Testis (tissue), 3 donors: Measurements from ENCODE around the gene MEIS2. TPM values are rescaled to one million over a fixed set of nuclear protein-coding genes. Genes with fewer than 3 reads are reported as not detected.

ENCODE experiments used
- DNase-seq: peaks from one replicate; pipeline ENCODE4 v3.0.0-alpha.2; 2019
- H3K27ac ChIP-seq, 2 donors: fragments of 200-600 bp; sonication (generic); one replicate each; pipeline ENCODE4 v1.5.1; 2019
- H3K27me3 ChIP-seq: fragments of 200-600 bp; sonication (generic); one replicate; pipeline ENCODE4 v1.5.1; 2019
- H3K36me3 ChIP-seq: fragments of 200-600 bp; sonication (generic); one replicate; pipeline ENCODE4 v1.5.1; 2017; ENCODE audit warnings: low read depth; ENCODE audit errors: missing control alignments
- H3K4me1 ChIP-seq: fragments of 200-600 bp; sonication (generic); one replicate; pipeline ENCODE4 v1.5.1; 2019
- H3K4me3 ChIP-seq, 2 donors: fragments of 200-600 bp; sonication (generic); one replicate each; pipeline ENCODE4 v1.5.1; 2017 to 2019
- H3K9me3 ChIP-seq: fragments of 200-600 bp; sonication (generic); one replicate; pipeline ENCODE4 v1.5.1; 2017
- POLR2A ChIP-seq: fragments of 450-650 bp; IDR thresholded peaks from one replicate; pipeline ENCODE4 v1.6.1; 2017; ENCODE audit warnings: antibody characterized with exemption, mild to moderate bottlenecking, moderate library complexity
- WGBS, 2 donors: methylation state at CpG; one replicate each; pipeline ENCODE4 v1.1.5; 2018; 5-methylcytosine and 5-hydroxymethylcytosine counted together
- intact Hi-C: fragments of 100-400 bp; cut with DNase I; formaldehyde crosslinking; loops from one replicate; pipeline ENCODE4 v1.15.1; 2023; ENCODE audit warnings: low total_unique reads
- polyA plus RNA-seq: library from polyadenylated mRNA; stranded (reverse); fragments of 350-450 nt; fragmentation: Illumina TruSeq; extraction: RNeasy Lipid Tissue Mini Kit (QIAGEN cat#74804); gene quantifications from one replicate; pipeline ENCODE4 v1.2.3, GENCODE V29; 2014; ENCODE audit warnings: low read depth, low replicate concordance; ENCODE audit not compliant: insufficient read depth
- total RNA-seq, 2 donors: library from RNA; depleted of rRNA; stranded (reverse); fragments of >200 nt; gene quantifications; one replicate each; pipeline ENCODE4 v1.2.3, GENCODE V29; 2016
- TF ChIP-seq, protein P1 (sequence below), 3 experiments: fragments of 450-650 bp in 2 of 3; fragments of 200-600 bp in 1 of 3; sonication (generic) in 1 of 3; IDR thresholded peaks; one replicate each; pipeline ENCODE4 v1.5.1; 2016 to 2019; ENCODE audit warnings: antibody characterized with exemption in 3 of 3, mild to moderate bottlenecking in 2 of 3, moderate library complexity in 1 of 3

The MEIS2 gene
- total and polyA plus RNA-seq, 3 donors from 2014 or later = 7.0 to 19.4 (median 15.7) TPM

GRCh38 chr15:36882487-36883131, 217.7 kb downstream of the MEIS2 start:
- Histone ChIP-seq H3K27me3 (no peaks in the 10 kb centered on the region), H3K36me3 (no peaks in the 10 kb centered on the region), H3K4me1 (no peaks in the 10 kb centered on the region), H3K27ac (no peak overlapping the region), H3K9me3 (no peaks in the 10 kb centered on the region), H3K4me3 (no peak overlapping the region)
- intact Hi-C loops = loop anchor here (5.0 kb wide), 1 partner anchor 225 kb away; no protein-coding TSS in a partner anchor
- TF ChIP-seq, protein P1, sequence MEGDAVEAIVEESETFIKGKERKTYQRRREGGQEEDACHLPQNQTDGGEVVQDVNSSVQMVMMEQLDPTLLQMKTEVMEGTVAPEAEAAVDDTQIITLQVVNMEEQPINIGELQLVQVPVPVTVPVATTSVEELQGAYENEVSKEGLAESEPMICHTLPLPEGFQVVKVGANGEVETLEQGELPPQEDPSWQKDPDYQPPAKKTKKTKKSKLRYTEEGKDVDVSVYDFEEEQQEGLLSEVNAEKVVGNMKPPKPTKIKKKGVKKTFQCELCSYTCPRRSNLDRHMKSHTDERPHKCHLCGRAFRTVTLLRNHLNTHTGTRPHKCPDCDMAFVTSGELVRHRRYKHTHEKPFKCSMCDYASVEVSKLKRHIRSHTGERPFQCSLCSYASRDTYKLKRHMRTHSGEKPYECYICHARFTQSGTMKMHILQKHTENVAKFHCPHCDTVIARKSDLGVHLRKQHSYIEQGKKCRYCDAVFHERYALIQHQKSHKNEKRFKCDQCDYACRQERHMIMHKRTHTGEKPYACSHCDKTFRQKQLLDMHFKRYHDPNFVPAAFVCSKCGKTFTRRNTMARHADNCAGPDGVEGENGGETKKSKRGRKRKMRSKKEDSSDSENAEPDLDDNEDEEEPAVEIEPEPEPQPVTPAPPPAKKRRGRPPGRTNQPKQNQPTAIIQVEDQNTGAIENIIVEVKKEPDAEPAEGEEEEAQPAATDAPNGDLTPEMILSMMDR (IDR thresholded peaks at IDR 0.05) = no peak
- no peak for TF ChIP-seq POLR2A
- no peak for DNase-seq
- 10 to 21% methylated on average over 27 of the region's 27 CpGs for WGBS, 2 donors

DNA sequence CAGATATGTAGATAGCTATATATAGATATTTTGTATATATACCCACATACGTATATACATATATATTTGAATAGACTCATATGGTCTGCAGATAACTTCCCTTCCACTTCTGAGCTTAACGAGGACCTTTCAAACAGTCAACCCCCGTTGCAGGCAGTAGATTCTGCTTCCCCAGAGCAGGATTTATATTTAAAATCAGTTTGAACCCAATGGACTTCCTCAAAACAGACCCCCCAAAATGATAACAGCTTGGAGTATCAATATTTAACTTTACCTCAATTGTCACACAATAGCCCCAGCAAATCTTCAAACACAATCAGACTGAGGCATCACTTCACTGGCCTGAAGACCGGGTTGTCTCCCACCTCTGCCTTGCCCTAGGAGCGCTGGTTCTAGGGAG, 218.3 kb downstream of the MEIS2 start:
- H3K9me3 ChIP-seq = no peaks in the 10 kb centered on the region
- H3K4me1 ChIP-seq = no peaks in the 10 kb centered on the region
- no peak overlapping the region for H3K4me3 ChIP-seq
- no peaks in the 10 kb centered on the region for H3K36me3 ChIP-seq
- TF ChIP-seq, protein P1 (IDR thresholded peaks at IDR 0.05) = no peak
- TF ChIP-seq POLR2A = no peak
- DNase-seq = no peak
- WGBS, 2 donors = 63% methylated on average over 5 of the region's 5 CpGs
- H3K27me3 ChIP-seq = no peaks in the 10 kb centered on the region
- H3K27ac ChIP-seq = no peak overlapping the region
- intact Hi-C loops = loop anchor here (5.0 kb wide), 1 partner anchor 225 kb away; no protein-coding TSS in a partner anchor

DNA sequence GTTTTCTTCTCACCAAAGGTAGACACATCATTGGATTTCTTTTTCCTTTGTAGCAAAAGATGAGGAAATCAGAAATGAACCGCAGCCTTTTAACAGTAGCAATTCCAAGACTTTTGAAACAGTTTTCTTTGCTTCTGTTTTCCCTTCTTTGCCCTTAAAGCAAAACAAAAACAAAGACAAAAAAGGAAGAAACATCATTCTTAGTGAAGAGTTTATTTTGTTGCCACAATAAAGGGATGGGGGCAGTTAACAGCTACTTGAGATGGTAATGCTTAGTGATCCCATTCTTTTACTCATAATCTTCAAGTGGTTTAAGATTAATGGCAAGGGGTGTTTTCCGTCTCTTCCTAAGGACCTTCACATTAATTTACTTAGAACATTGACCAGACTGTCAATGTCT, 218.8 kb downstream of the MEIS2 start:
- Histone ChIP-seq H3K4me3 (no peak overlapping the region), H3K4me1 (no peaks in the 10 kb centered on the region), H3K36me3 (no peaks in the 10 kb centered on the region), H3K27ac (no peak overlapping the region), H3K27me3 (no peaks in the 10 kb centered on the region), H3K9me3 (no peaks in the 10 kb centered on the region)
- intact Hi-C loops = loop anchor here (5.0 kb wide), 1 partner anchor 226 kb away; no protein-coding TSS in a partner anchor
- 60 to 77% methylated on average over 2 of the region's 2 CpGs for WGBS, 2 donors
- no peak for DNase-seq
- no peak for TF ChIP-seq POLR2A
- TF ChIP-seq, protein P1 (IDR thresholded peaks at IDR 0.05) = no peak

DNA sequence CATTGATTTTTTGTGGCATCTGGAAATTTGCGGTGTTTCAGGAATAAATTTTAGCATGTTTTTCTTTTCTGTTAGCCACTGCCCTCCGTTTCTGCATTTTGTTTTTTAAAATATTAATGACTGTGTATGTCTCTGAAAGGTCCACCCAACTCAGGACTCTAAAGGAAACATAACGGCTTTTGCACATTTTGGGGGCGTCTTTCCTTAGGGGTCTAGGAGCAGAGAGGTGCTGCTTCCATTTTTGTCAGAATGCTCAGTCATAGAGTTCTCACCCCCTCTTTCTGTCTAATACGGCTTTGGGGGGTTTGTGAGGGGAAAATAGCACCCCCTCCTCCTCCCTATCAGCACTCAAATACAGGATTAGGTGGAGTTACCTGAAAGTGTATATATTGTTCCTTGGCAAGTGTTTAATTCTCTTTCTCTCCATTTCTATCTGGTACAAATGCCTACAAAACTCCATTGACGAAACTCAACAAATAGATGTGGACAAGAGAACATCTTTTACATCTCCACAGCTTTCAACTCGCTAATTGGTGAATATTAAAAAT, 219.4 kb downstream of the MEIS2 start:
- TF ChIP-seq, protein P1 (IDR thresholded peaks at IDR 0.05) = no peak
- no peak for TF ChIP-seq POLR2A
- intact Hi-C loops = loop anchor here (5.0 kb wide), 1 partner anchor 226 kb away; no protein-coding TSS in a partner anchor
- no peaks in the 10 kb centered on the region for H3K36me3 ChIP-seq
- no peak for DNase-seq
- no peak overlapping the region for H3K4me3 ChIP-seq
- no peaks in the 10 kb centered on the region for H3K4me1 ChIP-seq
- H3K9me3 ChIP-seq = no peaks in the 10 kb centered on the region
- 58 to 66% methylated on average over 7 of the region's 7 CpGs for WGBS, 2 donors
- H3K27ac ChIP-seq = no peak overlapping the region
- no peaks in the 10 kb centered on the region for H3K27me3 ChIP-seq
